G401 (cell line): Measurements from ENCODE around the gene RAB3B. TPM values are rescaled to one million over a fixed set of nuclear protein-coding genes. Genes with fewer than 3 reads are reported as not detected.

Experiments
- total RNA-seq: library from RNA; depleted of rRNA; stranded (reverse); fragments of >200 nt; shearing (Covaris generic); gene quantifications from 2 replicates; pipeline ENCODE4 v1.2.3, GENCODE V29; 2014; rRNA removed

The RAB3B gene
- total RNA-seq, 1 experiment from 2014 or later, result 3.0 TPM

Other genes with a start within 250 kb of the RAB3B start
- 81.7 and 113 TPM in 2 replicates for gene NRDC, start 112.0 kb downstream of the RAB3B start, total RNA-seq
- gene KTI12, start 43.1 kb upstream of the RAB3B start, total RNA-seq, result 16.3 and 18.3 TPM in 2 replicates
- gene TXNDC12, start 64.5 kb upstream of the RAB3B start, total RNA-seq, result 44.6 and 62.4 TPM in 2 replicates
- 60.5 and 77.3 TPM in 2 replicates for gene BTF3L4, start 65.6 kb upstream of the RAB3B start, total RNA-seq
- gene ZFYVE9, start 151.4 kb upstream of the RAB3B start, total RNA-seq, result 15.4 and 21.5 TPM in 2 replicates